NCI-H2081 treated with DMSO at 0.1 percent for 48 hours (cell line): ENCODE results near the gene CD164L2.
A peak's percentile ranks its signal among the peaks of the same experiment; 100 is the strongest.
"Not testable (repeated sequence)": the region's sequence is repeated elsewhere in the genome, so short reads cannot be mapped to it uniquely, and the experiment has no call there.

Source experiments
- DNase-seq: peaks from one replicate; lab custom pipeline; 2025; lab: John Stamatoyannopoulos, UW

Gene CD164L2

DNA sequence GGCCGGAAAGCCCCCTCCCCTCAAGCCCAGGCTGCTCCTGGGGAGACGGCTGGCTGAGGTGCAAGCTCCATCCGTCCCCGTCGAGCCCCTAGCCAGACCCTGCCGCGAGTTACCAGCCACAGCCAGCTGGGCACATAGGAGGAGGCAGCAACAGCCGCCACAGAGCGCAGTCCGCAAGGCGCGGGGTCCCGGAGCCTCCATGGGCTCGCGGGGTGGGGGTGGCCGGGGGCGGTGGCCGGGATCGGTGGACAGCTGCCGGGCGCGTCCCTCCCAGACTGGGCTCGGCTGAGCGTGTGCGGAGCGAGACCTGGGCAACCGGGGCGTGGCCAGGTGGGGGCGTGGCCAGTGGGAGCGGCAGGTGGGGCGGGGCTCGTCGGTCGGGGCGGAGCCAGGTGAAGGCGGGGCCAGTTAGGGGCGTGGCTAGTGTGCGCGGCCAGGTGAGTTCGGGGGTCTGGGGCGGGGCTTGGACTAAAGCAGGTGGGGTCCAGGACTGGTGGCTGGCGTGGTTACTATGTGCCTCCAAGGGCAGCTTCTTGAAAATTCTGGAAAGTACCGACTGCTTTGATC lies at the start of gene CD164L2:
CD164L2 (minus strand) TSS at position 295 of the 567 bp plus-strand sequence; CDS start at position 201, 94 bp downstream.
- no peak for DNase-seq

DNA sequence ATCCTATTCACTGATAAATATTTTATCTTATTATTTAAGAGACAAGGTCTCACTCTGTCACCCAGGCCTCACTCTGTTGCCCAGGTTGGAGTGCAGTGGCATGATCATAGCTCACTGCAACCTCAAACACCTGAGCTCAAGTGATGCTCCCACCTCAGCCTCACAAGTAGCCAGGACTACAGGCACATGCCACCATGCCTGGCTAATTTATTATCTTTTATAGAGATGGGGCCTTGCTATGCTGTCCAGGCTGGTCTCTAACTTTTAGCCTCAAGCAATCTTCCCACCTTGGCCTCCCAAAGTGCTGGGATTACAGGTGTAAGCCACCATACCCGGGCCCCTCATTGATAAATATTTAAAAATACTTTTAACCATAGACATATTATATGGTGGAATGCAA lies 49.6 kb upstream of the CD164L2 start:
- DNase-seq: not testable (repeated sequence)

DNA sequence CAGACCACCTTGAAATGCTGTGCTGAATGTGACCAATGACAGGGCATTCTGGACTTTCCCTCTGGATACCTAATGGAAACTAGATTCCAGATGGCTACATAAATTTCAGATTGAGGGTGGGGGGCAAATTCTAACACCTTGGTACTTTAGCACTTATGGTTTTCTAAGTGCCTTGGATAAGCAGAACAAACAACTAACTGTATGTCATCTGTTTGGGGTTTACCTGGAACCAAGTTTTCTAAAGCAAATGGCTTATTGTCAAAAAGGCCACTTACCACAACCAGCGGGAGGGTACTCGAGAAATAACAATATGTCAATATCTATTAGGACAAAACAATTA lies 48.4 kb upstream of the CD164L2 start:
- no peak for DNase-seq

DNA sequence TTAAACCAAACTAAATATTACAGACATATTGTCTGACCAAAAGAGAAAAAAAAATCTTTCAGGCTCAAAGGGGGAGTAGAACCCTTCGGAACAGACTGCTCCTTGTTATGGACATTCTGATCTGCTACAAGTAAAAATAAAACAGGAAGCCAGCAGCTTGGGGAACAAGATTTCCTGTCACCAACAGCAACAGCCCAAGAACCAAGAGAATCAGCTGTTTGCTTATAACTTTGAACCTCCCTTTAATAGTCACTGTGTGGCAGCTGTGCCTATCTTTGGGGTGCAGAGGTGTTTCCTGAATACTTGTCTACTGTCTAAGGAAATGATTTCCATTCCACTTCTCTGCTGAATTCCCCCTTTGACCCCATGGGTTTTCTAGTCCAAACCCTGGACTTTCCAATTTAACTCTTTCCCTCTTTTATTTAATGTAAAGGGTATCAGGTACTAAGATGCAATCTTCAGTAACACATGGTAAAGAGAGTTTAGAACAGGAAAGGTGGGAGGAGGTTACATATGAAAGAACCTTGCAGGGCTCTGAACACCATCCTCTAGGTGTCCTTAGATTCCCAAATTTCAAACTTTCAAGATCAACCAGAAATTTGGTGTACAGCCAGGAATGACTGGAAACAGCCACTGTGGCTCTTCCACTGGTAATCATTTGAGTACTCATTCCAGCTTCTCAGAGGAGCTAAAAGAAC lies 47.9 kb upstream of the CD164L2 start:
- no peak for DNase-seq

DNA sequence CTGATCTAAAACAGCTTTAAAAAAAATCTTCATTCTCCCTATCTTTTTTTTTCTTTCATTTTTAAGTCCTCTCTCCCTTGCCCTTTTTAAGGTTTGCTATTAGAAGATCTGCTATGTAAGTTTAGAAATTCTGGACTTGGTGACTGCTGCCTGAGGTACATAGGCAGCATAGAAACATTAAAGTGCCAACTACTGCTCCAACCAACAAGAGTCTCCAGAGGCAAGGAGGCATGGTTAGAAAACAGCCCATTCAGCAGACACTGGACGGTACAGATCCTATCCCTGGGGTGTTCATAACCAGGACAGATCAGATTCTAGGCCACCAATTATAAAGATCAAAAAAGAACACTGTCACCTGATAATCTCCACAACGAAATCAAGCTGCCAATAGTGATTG lies 45.9 kb upstream of the CD164L2 start:
- DNase-seq: no peak

DNA sequence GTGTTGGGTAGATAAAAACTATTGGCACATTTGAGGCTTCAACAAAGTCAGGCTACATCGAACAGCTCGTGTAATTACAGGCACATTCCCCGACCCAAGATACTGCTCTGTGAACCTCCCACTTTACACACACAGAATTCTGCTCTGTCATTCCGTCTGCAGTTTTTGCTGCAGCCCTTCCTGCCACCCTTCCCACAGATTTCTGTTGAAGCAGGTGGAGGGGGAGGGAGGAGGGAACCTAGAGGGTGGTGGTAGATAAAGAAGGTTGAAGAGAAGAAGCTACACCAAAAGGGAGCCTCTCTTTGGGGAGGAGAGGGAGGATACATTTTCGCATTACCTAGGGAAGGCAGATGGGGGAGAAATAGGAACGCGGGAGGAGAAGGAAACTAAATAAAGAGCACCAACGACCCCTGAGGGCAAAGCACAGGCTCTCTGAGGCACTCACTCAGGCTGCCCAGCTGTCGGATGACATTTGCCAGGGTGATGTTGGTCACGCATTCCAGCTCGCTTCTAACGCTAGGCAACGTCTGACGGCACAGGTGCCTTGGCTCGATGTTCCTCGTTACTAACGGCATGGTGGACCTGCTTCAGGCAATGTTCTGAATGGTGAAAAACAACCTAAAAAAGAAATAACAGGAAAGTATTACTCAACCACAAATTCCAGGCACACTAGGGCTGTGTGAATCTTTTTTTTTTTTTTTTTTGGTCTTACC lies 45.3 kb upstream of the CD164L2 start:
- DNase-seq: peak; percentile 18

DNA sequence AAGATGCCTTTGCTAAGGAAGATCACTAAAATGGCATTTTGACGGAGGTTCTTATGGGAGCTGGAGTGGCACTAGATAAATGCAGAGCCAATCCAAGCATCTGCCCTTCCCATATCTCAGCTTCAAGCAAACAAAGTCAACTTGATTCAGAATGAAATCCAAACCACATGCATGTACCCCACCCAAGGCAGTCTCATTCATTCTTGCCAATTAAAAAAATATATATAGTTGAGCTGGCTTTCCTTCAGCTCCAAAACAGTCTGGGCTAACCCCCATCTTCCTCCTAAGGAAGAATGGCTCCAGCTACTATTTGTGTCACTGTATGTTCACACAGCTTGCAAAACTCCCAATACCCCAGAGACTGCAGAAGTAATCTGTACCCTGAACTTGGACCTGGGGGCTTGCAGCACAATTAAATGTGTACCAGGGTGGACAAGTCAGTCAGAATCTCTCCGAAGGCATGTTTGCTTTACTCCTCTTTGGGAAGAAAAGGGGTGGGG lies 44.7 kb upstream of the CD164L2 start:
- no peak for DNase-seq

DNA sequence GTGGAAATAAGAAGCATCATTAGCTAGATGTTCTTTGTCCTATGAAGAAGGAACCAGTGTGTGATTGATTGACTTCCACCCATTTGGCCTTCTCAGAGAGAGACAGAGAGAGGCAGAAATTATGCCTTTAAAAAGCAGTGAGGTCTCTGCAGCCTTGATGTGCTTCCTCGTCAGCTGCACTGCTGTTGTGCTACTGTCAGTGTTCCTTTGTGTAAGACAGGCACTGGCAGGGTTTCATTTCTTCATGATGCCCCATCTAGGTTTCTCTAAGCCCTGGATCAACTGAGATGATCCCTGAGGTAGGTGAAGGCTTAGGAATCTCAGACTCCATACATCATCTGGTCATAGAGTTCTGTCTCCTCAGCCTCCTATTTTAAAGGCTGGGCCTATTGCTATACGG lies 44.2 kb upstream of the CD164L2 start:
- DNase-seq: no peak

DNA sequence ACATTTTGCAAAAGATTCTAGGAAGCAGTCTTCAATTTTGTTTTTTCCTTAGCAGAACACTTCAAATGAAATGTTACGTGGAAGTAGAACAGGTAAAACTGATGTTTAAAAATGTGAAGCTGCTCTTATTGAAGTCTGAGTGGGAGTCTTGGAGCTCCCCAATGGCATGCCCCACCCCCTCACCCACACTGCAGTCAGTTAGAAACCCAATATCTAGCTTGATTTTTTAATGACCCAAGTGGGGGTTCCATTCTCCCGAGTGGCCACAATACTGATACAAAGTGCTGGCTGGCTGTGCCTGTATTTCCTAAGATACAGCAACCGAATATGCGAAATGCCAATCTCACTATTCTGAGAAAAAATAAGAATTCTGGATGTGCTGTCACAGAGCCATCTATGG lies 40.6 kb upstream of the CD164L2 start:
- DNase-seq: no peak

DNA sequence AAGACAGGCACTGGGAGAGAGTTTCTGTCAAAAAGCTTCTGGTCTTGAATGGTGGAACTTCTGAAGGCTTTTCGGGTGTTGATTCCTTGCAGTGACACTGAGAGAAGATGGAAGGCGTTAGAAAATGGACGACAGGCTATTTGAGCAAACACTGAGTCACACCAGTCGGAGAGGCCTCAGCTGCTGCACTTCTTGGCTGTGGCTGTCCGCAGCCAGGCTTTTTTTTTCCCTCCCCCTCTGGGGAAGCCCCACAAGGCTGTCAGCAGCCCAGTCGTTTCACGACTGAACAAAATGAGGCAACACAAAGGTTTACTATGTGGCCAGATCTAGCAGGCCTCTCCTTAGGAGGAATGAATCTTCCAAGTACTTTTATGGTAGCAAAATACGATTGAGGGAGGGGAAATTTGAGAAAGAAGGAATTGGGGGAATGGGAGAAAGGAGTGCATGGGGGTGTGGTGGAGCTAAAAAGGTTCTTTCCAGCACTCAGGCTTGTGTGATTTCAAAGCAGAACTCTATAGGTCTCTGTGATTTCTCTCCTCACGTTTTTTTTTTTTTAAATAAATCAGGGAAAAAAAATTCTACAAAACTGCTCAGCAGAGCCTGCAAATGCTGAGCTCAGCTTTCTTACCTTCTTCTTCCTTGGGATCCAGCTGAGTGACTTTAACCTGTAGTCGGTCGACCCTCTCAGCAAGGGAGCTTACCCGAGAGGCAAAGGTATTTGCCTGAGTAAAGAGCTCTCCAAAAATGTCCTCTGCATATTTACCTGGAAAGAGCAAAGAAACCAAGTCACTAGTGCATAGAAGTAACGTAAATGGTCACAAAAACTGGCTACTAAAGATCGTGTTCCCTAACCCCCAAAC lies 35.4 kb upstream of the CD164L2 start:
- no peak for DNase-seq

DNA sequence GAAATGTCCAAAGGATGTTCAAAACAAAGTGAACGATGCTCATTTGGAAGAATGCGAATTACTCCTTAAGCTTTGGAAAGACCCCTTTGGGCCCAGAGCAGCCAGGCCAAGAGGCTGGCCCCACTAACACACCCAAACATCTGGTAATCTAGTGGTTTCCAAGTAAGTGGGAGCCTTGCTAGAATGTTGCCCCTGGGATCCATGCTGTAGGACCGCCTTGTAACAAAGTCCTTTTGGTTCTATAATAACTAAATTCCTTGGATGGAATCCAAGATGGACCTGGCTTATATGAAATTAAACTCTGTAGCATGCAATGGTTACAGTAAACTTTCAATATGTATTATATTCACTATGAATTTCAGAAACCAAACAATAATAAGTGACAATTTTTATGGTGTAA lies 34.6 kb upstream of the CD164L2 start:
- DNase-seq: no peak

DNA sequence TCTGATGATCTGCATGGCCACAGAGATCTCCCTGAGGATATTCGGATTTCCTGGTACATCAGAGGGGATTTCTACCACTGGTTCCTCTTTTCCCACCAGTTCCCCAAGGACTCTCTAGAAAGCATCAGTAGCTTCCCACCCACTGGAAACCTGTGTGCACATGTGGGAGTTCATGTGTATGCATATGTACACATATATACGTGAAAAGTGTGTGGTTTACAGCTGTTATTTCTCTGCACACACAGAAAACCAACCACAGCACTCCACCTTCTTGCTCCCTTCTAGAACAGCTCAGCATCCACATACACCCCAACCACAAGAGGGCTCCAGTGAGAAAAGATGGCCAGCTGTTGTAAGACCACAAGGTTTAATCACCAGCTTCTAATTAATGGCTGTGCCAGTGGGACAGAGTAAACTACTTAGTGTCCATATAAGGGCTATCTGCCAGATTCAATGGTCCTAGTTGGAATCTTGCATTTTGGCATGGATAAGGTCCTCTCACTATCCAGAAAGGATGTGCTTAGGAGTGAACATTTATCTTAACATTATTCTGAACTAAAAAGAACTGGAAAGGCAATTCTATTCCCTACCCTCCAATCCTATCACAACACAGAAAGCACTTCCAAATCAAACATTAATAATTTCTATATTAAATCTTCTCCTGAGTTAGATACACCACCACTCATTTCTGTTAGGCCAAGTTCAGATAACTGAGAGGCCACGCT lies 33.4 kb upstream of the CD164L2 start:
- DNase-seq: peak; percentile 25

DNA sequence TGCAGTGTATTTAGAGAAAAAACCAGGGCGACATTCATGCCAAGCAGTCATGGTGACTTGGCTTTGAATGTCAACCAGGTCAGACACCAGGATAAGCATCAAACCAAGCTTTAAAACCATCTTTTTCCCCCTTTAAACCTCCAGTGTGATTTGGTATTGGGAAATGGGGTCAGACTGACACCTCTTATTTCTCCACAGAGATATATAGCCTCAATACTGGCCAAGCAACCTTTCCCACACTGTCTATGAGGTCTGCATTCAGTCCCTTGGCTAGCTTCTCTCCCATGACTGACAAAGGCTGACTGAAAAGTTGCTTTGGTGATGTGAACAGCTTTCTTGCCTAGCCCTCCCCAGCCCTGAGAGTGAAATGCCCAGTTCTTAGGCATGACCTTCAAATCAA lies 31.0 kb upstream of the CD164L2 start:
- DNase-seq: no peak

DNA sequence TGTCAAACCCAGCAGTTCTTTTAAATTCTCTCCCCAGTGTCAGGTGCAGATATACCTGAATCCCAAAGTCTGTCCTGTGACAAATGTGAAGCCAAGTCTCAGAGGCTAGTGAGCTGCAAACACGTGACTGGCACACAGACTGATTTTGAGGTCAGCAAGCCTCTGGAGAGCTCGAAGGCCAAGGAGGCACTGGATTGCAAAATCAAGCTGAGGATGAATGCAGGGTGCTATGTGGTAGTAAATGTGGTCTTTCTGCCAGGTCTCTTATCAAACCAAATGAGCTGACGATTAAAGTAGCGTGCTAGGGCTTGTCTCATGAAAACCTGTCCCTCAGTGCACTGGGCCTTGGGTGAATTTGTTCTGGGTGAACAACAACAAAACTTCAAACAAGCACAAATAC lies 29.9 kb upstream of the CD164L2 start:
- no peak for DNase-seq

DNA sequence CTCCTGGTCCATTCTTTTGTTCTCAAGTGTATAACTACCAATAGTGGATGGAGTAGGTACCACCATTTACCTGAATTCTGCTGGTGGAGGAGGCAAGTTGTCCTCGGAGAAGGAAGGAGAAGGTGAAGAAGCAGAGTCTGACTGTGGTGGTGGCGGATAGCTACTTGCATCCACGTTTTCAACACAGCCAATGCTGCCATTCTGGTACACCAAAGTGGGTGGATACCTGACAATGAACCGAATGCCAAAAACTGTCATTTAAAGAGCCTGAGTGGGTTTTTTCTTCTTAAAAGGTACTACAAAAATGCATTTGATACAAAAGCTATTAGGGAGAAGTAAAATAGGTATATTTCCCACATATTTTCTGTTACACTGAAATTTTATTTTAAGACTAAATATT lies 29.4 kb upstream of the CD164L2 start:
- no peak for DNase-seq

DNA sequence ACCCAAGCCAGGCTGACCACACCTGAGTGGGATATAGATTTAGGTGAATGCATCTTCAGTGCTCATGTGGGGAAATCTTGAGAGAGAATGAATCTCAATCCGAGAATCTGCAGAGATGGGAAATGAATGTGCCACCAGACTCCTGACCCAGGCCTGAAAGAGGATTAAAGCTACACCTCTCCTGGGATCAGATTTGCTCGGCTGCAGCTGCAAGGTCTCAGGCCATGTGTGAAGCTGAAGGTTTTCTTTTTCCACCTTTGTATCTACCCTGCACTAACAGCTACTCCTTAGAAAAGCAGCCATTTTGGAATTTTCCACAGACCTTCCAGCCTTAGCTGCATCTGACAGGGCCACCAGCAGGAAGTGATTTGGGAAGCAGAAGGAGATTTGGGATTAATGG lies 27.6 kb upstream of the CD164L2 start:
- DNase-seq: no peak

DNA sequence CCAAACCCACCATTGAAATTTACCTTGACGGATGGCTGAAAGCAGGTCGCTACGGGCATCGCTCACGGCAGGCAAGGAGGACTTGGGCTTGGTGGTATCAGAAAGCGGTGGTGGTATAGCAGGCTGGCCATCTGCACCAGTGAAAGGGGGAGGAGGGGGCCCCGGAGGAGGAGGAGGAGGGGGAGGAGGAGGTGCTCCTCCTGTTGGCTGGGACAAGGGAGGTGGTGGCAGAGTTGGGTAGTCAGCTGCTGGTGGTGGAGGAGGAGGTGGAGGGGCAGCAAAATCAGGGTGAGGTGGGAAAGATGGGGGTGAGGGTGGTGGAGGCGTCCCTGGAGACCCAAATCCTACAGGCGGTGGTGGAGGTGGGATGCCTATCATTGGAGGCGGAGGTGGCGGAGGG lies 26.5 kb upstream of the CD164L2 start:
- no peak for DNase-seq

DNA sequence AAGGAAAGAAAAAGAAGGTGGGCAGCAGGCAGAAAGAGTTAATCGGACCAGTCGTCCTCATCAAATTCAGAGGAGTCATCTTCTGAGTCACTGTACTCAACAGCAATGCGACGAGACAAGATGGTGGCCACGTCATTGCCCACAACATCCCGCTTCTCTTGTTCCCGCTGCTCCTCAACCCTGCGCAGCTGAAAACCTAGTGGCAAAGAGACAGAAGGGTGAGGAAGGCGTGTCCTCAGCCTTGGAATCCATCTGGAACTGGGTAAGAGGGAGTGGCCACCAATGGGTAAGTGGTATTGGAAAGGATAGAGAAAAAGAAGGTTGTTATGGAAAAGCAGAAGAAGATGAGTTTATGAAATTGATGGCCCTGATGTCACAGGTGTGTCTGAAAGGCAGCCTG lies 25.0 kb upstream of the CD164L2 start:
- DNase-seq: no peak

DNA sequence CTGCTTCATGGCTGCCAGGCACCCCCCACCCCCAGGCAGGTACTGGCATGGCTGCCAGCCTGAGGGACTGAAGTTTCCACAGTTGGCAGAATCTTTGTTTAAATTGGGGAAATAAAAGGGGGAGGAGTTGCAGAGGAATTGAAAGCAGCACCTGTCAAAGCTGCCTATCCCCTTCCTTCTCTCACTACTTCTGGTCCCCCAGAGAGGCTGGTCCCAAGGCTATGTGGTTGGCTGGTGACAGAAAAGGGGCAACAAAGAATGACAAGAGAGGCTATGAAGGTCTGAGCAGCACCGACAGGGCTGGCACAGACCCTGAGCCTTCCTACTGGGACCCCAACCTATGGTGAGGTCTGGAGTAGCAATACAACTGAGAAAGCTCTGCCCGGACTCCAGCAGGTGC lies 23.7 kb upstream of the CD164L2 start:
- DNase-seq: not testable (repeated sequence)

DNA sequence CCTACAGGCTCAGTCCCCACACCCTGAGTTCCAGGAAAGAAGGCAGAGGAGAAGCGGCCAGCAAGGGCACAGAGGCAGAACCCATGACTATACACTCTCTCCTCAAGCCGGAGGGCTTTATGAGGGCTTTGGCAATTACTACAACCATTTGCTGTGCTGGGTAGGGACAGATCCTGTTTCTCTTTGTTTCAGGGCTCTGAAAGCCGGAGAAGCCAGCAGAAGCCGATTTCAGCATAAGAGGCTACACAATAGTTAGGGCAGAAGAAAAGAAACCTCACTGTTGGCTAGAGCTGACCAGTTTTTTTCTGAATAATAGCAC lies 23.2 kb upstream of the CD164L2 start:
- DNase-seq: no peak

DNA sequence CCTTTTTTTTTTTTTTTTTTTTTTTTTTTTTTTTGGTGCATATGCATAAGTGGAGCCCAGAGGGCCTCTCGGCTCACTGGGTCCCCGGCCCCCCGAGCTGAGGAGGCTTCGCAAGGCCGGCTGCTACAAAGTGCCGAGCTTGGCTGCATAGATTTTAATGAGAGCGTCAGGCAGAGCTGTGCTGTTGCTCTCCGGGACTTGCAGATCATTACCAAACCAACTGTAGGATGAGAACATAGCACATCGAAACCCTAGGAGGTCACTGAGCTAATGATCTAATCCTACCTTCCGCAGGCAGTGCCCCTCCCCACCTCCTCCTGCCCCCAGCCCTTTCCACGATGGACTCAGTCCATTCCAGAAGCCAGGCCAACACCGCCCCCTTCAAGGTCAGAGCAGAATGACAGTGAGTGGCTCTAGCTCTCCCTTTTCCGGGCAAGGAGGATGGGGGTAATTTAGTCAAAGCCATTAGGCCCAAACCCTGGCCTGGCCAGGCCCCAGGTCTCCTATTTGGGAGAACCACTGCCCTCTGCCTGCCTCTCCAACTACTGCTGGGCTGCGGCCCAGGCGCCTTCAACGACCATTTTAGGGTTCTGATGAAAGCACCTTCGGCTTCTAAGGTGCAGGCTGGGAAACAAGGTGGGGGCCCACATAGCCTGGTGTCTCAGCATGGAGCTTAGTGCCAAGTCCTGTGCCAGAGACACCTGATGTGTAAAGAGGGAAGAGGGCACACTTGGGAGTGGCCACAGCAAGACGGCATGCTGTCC lies 22.6 kb upstream of the CD164L2 start:
- DNase-seq: not testable (repeated sequence)
